Thyroid gland (tissue), 4 donors: ENCODE results near the gene BET1.

Experiments
- POLR2A ChIP-seq, 2 donors: fragments of 450-650 bp; IDR thresholded peaks; one replicate each; pipeline ENCODE4 v1.6.1; 2017; ENCODE audit warnings: antibody characterized with exemption in 2 of 2, mild to moderate bottlenecking in 2 of 2, moderate library complexity in 1 of 2
- TF ChIP-seq, protein P1 (sequence below), 6 experiments: fragments of 200-600 bp in 3 of 6; fragments of 450-650 bp in 3 of 6; sonication (generic) in 3 of 6; IDR thresholded peaks; one replicate each; pipeline ENCODE4 v1.5.1; 2016 to 2019; ENCODE audit warnings: antibody characterized with exemption in 6 of 6, mild to moderate bottlenecking in 2 of 6, inconsistent platforms in 1 of 6, moderate library complexity in 1 of 6

DNA sequence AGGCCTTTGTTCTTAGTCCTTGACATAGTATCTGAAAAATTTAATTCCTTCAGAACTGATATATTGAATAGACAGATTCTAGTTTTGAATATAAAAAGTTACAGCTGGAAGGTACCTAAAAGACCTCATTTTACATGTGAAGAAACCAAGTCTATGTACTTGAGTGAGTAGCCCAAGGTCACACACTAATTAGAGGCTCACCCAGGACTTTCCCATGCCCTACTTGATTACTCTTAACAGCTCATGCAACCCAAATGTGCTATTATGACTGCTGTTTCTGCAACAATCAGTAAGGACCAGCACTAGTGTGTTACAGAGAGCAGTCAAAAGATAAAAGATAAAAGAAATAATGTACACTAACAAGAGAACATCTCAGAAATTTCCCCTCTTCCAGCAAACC is 40.7 kb upstream of the BET1 start:
- TF ChIP-seq, protein P1, sequence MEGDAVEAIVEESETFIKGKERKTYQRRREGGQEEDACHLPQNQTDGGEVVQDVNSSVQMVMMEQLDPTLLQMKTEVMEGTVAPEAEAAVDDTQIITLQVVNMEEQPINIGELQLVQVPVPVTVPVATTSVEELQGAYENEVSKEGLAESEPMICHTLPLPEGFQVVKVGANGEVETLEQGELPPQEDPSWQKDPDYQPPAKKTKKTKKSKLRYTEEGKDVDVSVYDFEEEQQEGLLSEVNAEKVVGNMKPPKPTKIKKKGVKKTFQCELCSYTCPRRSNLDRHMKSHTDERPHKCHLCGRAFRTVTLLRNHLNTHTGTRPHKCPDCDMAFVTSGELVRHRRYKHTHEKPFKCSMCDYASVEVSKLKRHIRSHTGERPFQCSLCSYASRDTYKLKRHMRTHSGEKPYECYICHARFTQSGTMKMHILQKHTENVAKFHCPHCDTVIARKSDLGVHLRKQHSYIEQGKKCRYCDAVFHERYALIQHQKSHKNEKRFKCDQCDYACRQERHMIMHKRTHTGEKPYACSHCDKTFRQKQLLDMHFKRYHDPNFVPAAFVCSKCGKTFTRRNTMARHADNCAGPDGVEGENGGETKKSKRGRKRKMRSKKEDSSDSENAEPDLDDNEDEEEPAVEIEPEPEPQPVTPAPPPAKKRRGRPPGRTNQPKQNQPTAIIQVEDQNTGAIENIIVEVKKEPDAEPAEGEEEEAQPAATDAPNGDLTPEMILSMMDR (IDR thresholded peaks at IDR 0.05): no peak
- TF ChIP-seq POLR2A (IDR thresholded peaks at IDR 0.05): no peak
